Measurements from ENCODE around the gene UBAP1.

- TF ChIP-seq CTCF (IDR thresholded peaks at IDR 0.05; ENCODE audit: low read length) (no peak), EZH2 (optimal IDR thresholded peaks at IDR 0.05; ENCODE audit: low read depth, low read length) (no peak)
Measured at GRCh38 chr9:34249274-34249673, 70.4 kb downstream of the UBAP1 start.
